Keratinocyte (primary cell): ENCODE measurements around the gene B4GALNT2.

Source experiments
- EZH2 ChIP-seq: IDR thresholded peaks from one replicate; pipeline ENCODE4 v1.6.1; 2012; ENCODE audit warnings: inconsistent platforms, mild to moderate bottlenecking, low read length, moderate library complexity
- TF ChIP-seq, protein P1 (sequence below), 3 experiments: IDR thresholded peaks in 1 of 3; conservative IDR thresholded peaks in 1 of 3; optimal IDR thresholded peaks in 1 of 3; 2 replicates in 2 of 3; 3 replicates in 1 of 3; pipeline versions ENCODE3 to v1.5.1; 2011; ENCODE audit warnings: low read length in 3 of 3, mild to moderate bottlenecking in 3 of 3, moderate library complexity in 2 of 3, control low read depth in 1 of 3, inconsistent platforms in 1 of 3; ENCODE audit not compliant: insufficient read depth in 2 of 3; ENCODE audit errors: extremely low read depth in 1 of 3

DNA sequence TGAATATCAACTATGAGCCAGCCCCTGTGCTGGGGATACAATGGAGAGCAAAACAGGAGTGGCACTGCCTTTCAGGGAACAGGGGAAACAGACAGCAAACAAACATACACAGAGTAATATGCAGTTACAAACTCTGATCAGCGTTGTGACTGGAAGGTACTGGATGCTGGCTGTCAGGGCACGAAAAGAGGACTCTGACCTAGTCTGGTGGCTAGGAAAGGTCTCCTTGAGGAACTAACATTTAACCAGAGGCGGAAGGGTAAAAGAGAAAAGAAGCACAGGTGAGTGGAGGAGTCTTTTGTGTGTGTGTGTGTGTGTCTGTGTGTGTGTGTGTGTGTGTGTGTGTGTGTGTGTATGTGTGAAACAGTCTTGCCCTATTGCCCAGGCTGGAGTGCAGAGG is 12.4 kb upstream of the B4GALNT2 start:
- TF ChIP-seq, protein P1, sequence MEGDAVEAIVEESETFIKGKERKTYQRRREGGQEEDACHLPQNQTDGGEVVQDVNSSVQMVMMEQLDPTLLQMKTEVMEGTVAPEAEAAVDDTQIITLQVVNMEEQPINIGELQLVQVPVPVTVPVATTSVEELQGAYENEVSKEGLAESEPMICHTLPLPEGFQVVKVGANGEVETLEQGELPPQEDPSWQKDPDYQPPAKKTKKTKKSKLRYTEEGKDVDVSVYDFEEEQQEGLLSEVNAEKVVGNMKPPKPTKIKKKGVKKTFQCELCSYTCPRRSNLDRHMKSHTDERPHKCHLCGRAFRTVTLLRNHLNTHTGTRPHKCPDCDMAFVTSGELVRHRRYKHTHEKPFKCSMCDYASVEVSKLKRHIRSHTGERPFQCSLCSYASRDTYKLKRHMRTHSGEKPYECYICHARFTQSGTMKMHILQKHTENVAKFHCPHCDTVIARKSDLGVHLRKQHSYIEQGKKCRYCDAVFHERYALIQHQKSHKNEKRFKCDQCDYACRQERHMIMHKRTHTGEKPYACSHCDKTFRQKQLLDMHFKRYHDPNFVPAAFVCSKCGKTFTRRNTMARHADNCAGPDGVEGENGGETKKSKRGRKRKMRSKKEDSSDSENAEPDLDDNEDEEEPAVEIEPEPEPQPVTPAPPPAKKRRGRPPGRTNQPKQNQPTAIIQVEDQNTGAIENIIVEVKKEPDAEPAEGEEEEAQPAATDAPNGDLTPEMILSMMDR (optimal IDR thresholded peaks at IDR 0.05 in 1 of 3, IDR thresholded peaks at IDR 0.05 in 1 of 3, conservative IDR thresholded peaks at IDR 0.05 in 1 of 3; ENCODE audit: extremely low read depth in 1 of 3, insufficient read depth in 2 of 3, low read length in 3 of 3) = no peak
- TF ChIP-seq EZH2 = no peak
